C4-2B (cell line): ENCODE data around the gene PLEKHG1.

Source experiments
- CTCF ChIP-seq: fragments of 450-650 bp; conservative IDR thresholded peaks from 2 replicates; pipeline ENCODE4 v1.5.1; 2017; ENCODE audit warnings: mild to moderate bottlenecking
- ZFX ChIP-seq: fragments of 450-650 bp; IDR thresholded peaks from 2 replicates; pipeline ENCODE4 v1.6.1; 2017

GRCh38 chr6:150620763-150621162 is 21.1 kb downstream of the PLEKHG1 start:
- TF ChIP-seq CTCF (no peak), ZFX (no peak)
